Keratinocyte (primary cell): ENCODE results near the gene SLC29A2. TPM values are rescaled to one million over a fixed set of nuclear protein-coding genes. Genes with fewer than 3 reads are reported as not detected.

Source experiments
- DNase-seq: peaks from one replicate; pipeline ENCODE4 v3.0.0-alpha.2; 2011; ENCODE audit warnings: low read depth, missing footprints, low spot score
- FAIRE-seq: peaks from 2 replicates; lab custom pipeline; 2011; peaks lifted over from hg19 to GRCh38; lab: Jason Lieb, UNC
- H2AFZ ChIP-seq: 2 replicates; pipeline ENCODE4 v1.6.0; 2012; ENCODE audit warnings: low read length, control low read depth, inconsistent platforms; ENCODE audit not compliant: control insufficient read depth
- H3K27ac ChIP-seq: 2 replicates; pipeline ENCODE4 v1.5.1; 2011; ENCODE audit warnings: low read length; ENCODE audit not compliant: control insufficient read depth, insufficient read depth
- H3K27me3 ChIP-seq: 3 replicates; pipeline ENCODE4 v1.6.0; 2011; ENCODE audit warnings: low read length; ENCODE audit not compliant: control insufficient read depth, insufficient read depth; ENCODE audit errors: extremely low read depth
- H3K36me3 ChIP-seq, 2 experiments: 2 replicates in 1 of 2; 3 replicates in 1 of 2; pipeline ENCODE4 v1.5.1; 2011; ENCODE audit warnings: low read length in 2 of 2, mild to moderate bottlenecking in 1 of 2; ENCODE audit not compliant: control insufficient read depth in 2 of 2, insufficient read depth in 2 of 2; ENCODE audit errors: extremely low read depth in 1 of 2
- H3K4me1 ChIP-seq: 3 replicates; pipeline ENCODE4 v1.5.1; 2011; ENCODE audit warnings: low read length; ENCODE audit not compliant: control insufficient read depth, insufficient read depth; ENCODE audit errors: extremely low read depth
- H3K4me2 ChIP-seq: 3 replicates; pipeline ENCODE4 v1.6.0; 2011; ENCODE audit warnings: low read depth, low read length; ENCODE audit not compliant: control insufficient read depth, insufficient read depth; ENCODE audit errors: extremely low read depth
- H3K4me3 ChIP-seq, 3 experiments: fragments of 200-600 bp in 1 of 3; sonication (generic) in 1 of 3; 2 replicates in 2 of 3; 3 replicates in 1 of 3; pipeline ENCODE4 v1.5.1; 2011 to 2016; ENCODE audit warnings: low read length in 3 of 3, mild to moderate bottlenecking in 3 of 3, control low read depth in 2 of 3, inconsistent platforms in 1 of 3, low read depth in 1 of 3, mixed read lengths in 1 of 3, mixed run types in 1 of 3, moderate library complexity in 1 of 3; ENCODE audit not compliant: control insufficient read depth in 2 of 3, insufficient read depth in 2 of 3; ENCODE audit errors: extremely low read depth in 1 of 3
- H3K79me2 ChIP-seq: 2 replicates; pipeline ENCODE4 v1.6.0; 2012; ENCODE audit warnings: low read length; ENCODE audit not compliant: control insufficient read depth, insufficient read depth
- H3K9ac ChIP-seq: 3 replicates; pipeline ENCODE4 v1.6.0; 2011; ENCODE audit warnings: low read length; ENCODE audit not compliant: control insufficient read depth, insufficient read depth; ENCODE audit errors: extremely low read depth
- H3K9me1 ChIP-seq: 3 replicates; pipeline ENCODE4 v1.6.0; 2011; ENCODE audit warnings: low read length; ENCODE audit not compliant: control insufficient read depth, insufficient read depth; ENCODE audit errors: extremely low read depth
- H3K9me3 ChIP-seq: 2 replicates; pipeline ENCODE4 v1.5.1; 2012; ENCODE audit warnings: low read depth, low read length; ENCODE audit not compliant: control insufficient read depth
- H4K20me1 ChIP-seq: 3 replicates; pipeline ENCODE4 v1.6.0; 2011; ENCODE audit warnings: low read length; ENCODE audit not compliant: control insufficient read depth, insufficient read depth; ENCODE audit errors: extremely low read depth
- EZH2 ChIP-seq: IDR thresholded peaks from one replicate; pipeline ENCODE4 v1.6.1; 2012; ENCODE audit warnings: inconsistent platforms, mild to moderate bottlenecking, low read length, moderate library complexity
- dilution Hi-C: fragments of 300-500 bp; cut with MboI; formaldehyde crosslinking; loops from one replicate; pipeline ENCODE4 v1.7.0; 2020; ENCODE audit warnings: low sequenced_read_pairs; ENCODE audit not compliant: extremely low pct_ligation_motif_present
- polyA plus RNA-seq, 5 experiments: library from polyadenylated mRNA; depleted of rRNA in 3 of 5; stranded (reverse) in 3 of 5; stranded (forward) in 1 of 5; unstranded in 1 of 5; fragments of >200 nt; gene quantifications; 1 replicate in 1 of 5; 2 replicates in 3 of 5; 3 replicates in 1 of 5; pipeline versions ENCODE4 v1.2.1 to v1.2.3, GENCODE V29; 2011 to 2012; ENCODE audit warnings: missing spikeins in 2 of 5, low read depth in 1 of 5, low replicate concordance in 1 of 5
- TF ChIP-seq, protein P1 (sequence below), 3 experiments: IDR thresholded peaks in 1 of 3; conservative IDR thresholded peaks in 1 of 3; optimal IDR thresholded peaks in 1 of 3; 2 replicates in 2 of 3; 3 replicates in 1 of 3; pipeline versions ENCODE3 to v1.5.1; 2011; ENCODE audit warnings: low read length in 3 of 3, mild to moderate bottlenecking in 3 of 3, moderate library complexity in 2 of 3, control low read depth in 1 of 3, inconsistent platforms in 1 of 3; ENCODE audit not compliant: insufficient read depth in 2 of 3; ENCODE audit errors: extremely low read depth in 1 of 3

The SLC29A2 gene
- polyA plus RNA-seq, 1 donor (not counting 4 experiments of a cell fraction or from before 2014, with no cell fraction given): 1.7 TPM

DNA sequence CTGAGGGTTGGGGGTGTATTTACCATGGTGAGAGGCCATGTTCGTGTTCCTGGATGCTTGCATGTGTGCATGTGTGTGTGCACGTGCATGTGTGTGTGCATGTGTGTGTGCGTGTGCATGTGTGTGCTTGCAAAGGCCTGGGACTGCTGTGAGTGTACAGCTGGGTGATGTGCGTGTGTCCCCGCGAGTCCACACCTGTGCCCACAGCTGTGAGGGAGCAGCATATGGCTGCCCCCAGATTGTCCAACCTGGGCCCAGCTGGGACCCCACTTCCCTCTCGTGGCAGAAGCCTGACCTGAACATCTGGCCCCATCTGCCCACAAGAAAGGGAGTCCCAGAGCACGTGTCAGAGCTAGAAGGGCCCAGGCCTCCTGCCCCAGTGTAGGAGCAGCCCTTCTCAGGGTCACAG lies 46.3 kb downstream of the SLC29A2 start:
- no peak for FAIRE-seq
- Histone ChIP-seq H3K9me1 (no peaks in the 10 kb centered on the region), H3K27ac (no peak overlapping the region)

DNA sequence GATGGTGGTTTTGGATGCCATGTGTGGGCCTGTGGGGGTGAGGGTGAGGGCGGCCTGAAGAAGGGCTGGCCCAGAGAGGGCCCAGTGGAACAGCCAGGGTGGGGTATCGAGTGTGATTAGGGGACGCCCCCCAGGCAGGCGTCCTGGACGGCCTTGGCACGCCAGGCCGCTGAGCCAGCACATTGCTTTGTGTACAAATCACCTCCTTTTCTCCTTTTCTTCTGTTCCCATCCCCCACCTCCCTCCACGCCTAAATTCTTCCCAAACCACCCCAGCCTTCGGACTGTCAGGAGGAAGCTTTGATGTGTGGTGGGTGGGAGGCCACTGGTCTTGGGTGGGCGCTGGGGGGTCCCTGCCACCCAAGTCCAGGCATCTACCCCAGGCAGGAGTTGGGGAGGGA lies 46.9 kb downstream of the SLC29A2 start:
- H3K79me2 ChIP-seq: no peaks in the 10 kb centered on the region
- no peak for DNase-seq
- H2AFZ ChIP-seq: no peak overlapping the region
- H3K27ac ChIP-seq: no peak overlapping the region
- H3K36me3 ChIP-seq: no peaks in the 10 kb centered on the region
- no peaks in the 10 kb centered on the region for H3K9me3 ChIP-seq
- no peak overlapping the region for H3K9ac ChIP-seq
- TF ChIP-seq, protein P1, sequence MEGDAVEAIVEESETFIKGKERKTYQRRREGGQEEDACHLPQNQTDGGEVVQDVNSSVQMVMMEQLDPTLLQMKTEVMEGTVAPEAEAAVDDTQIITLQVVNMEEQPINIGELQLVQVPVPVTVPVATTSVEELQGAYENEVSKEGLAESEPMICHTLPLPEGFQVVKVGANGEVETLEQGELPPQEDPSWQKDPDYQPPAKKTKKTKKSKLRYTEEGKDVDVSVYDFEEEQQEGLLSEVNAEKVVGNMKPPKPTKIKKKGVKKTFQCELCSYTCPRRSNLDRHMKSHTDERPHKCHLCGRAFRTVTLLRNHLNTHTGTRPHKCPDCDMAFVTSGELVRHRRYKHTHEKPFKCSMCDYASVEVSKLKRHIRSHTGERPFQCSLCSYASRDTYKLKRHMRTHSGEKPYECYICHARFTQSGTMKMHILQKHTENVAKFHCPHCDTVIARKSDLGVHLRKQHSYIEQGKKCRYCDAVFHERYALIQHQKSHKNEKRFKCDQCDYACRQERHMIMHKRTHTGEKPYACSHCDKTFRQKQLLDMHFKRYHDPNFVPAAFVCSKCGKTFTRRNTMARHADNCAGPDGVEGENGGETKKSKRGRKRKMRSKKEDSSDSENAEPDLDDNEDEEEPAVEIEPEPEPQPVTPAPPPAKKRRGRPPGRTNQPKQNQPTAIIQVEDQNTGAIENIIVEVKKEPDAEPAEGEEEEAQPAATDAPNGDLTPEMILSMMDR (optimal IDR thresholded peaks at IDR 0.05 in 1 of 3, IDR thresholded peaks at IDR 0.05 in 1 of 3, conservative IDR thresholded peaks at IDR 0.05 in 1 of 3; ENCODE audit: extremely low read depth in 1 of 3, insufficient read depth in 2 of 3, low read length in 3 of 3): no peak
- TF ChIP-seq EZH2: no peak
- no peak overlapping the region for H3K4me2 ChIP-seq
- dilution Hi-C loops: no loop called here
- no peak for FAIRE-seq
- no peaks in the 10 kb centered on the region for H3K9me1 ChIP-seq
- H3K27me3 ChIP-seq: no peaks in the 10 kb centered on the region
- no peaks in the 10 kb centered on the region for H4K20me1 ChIP-seq
- peaks cover 37% of the 10 kb centered on the region for H3K4me1 ChIP-seq
- H3K4me3 ChIP-seq: no peak overlapping the region

More for the DNA sequence above, 46.3 kb downstream of the SLC29A2 start:
- TF ChIP-seq EZH2: no peak
- TF ChIP-seq, protein P1 (optimal IDR thresholded peaks at IDR 0.05 in 1 of 3, IDR thresholded peaks at IDR 0.05 in 1 of 3, conservative IDR thresholded peaks at IDR 0.05 in 1 of 3; ENCODE audit: extremely low read depth in 1 of 3, insufficient read depth in 2 of 3, low read length in 3 of 3): no peak
- no peaks in the 10 kb centered on the region for H3K36me3 ChIP-seq
- no peak overlapping the region for H3K4me2 ChIP-seq
- H3K9me3 ChIP-seq: no peaks in the 10 kb centered on the region
- no peaks in the 10 kb centered on the region for H3K27me3 ChIP-seq
- H3K4me1 ChIP-seq: peaks cover 37% of the 10 kb centered on the region
- no peak overlapping the region for H3K4me3 ChIP-seq
- DNase-seq: no peak
- H3K9ac ChIP-seq: no peak overlapping the region
- no peaks in the 10 kb centered on the region for H3K79me2 ChIP-seq
- dilution Hi-C loops: no loop called here
- H2AFZ ChIP-seq: no peak overlapping the region
- H4K20me1 ChIP-seq: no peaks in the 10 kb centered on the region
